PC-3 (cell line): ENCODE results near the gene MYLK.

Experiments
- CTCF ChIP-seq: fragments of 300-600 bp; sonication (generic); conservative IDR thresholded peaks from 2 replicates; pipeline ENCODE4 v1.5.1; 2017; ENCODE audit warnings: antibody characterized with exemption, low read depth, mild to moderate bottlenecking, low read length
- EZH2 ChIP-seq: fragments of 300-600 bp; sonication (generic); IDR thresholded peaks from one replicate; pipeline ENCODE4 v1.6.1; 2017; ENCODE audit warnings: antibody characterized with exemption, mild to moderate bottlenecking, low read length; ENCODE audit not compliant: unreplicated experiment

DNA sequence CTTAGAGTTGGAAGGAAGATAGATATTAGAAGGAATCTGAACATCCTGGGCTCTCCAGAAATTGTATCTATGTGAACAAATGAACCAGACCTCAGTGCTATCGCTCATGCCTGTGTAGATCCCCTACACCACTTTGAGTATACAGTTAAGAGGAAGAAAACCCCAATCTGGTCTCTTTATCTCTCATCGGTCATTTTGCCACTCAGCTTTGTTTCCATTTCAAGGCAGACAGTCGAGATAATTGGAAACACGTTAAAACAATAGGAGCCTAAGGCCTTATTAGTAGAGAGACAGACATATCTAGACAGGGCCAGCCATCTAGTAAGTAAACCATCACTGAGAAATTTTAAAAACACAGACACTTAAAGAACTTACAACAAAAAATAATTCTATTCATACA is 101.6 kb downstream of the MYLK start:
- TF ChIP-seq EZH2: no peak
- TF ChIP-seq CTCF: no peak
